HepG2 (cell line): Measurements from ENCODE around the gene HCK. TPM values are rescaled to one million over a fixed set of nuclear protein-coding genes. Genes with fewer than 3 reads are reported as not detected.
A peak's percentile ranks its signal among the peaks of the same experiment; 100 is the strongest.

Experiments used
- ATAC-seq: fragments of 200-7000 bp; cut with Tn5 transposase; 3 replicates; pipeline ENCODE4 v1.9.1; 2020; ENCODE audit warnings: mild to moderate bottlenecking, moderate library complexity
- BruUV-seq: library from RNA; stranded (reverse); fragments of 400-500 nt; replicated peaks from 2 replicates; lab custom pipeline; 2021; lab: Mats Ljungman, UMichigan
- CTCF ChIA-PET: fragments of 300-600 bp; formaldehyde crosslinking; extraction: SDS; loops from one replicate; lab custom pipeline; 2021; ENCODE audit warnings: low total read pairs, inconsistent platforms, low intra/inter-chr PET ratio; lab: Yijun Ruan, JAX
- POLR2A ChIA-PET: fragments of 350-600 bp; sonication (Branson Sonifier 250); formaldehyde crosslinking; loops from one replicate; lab custom pipeline; 2020; ENCODE audit warnings: antibody characterized with exemption, inconsistent platforms; lab: Yijun Ruan, JAX
- DNase-seq: peaks from one replicate; pipeline ENCODE4 v3.0.0-alpha.2; 2015; ENCODE audit warnings: low spot score
- FAIRE-seq: peaks from 3 replicates; lab custom pipeline; 2011; peaks lifted over from hg19 to GRCh38; lab: Jason Lieb, UNC
- H2AFZ ChIP-seq: one replicate; pipeline ENCODE4 v1.6.1; 2011; ENCODE audit warnings: low read length, inconsistent platforms
- H3K27ac ChIP-seq: fragments of 300-600 bp; 3 replicates; pipeline ENCODE4 v1.8.0; 2011; ENCODE audit warnings: mixed run types, mild to moderate bottlenecking, mixed read lengths, low read length, inconsistent platforms; ENCODE audit not compliant: insufficient read depth; ENCODE audit errors: extremely low read length
- H3K27me3 ChIP-seq, 2 experiments: fragments of 200-600 bp in 1 of 2; 2 replicates in 1 of 2; 3 replicates in 1 of 2; pipeline versions ENCODE4 v1.6.0 to v1.8.0; 2011; ENCODE audit warnings: low read length in 2 of 2, mild to moderate bottlenecking in 2 of 2, moderate library complexity in 2 of 2, inconsistent platforms in 1 of 2; ENCODE audit not compliant: insufficient read depth in 2 of 2, control insufficient read depth in 1 of 2
- H3K36me3 ChIP-seq, 2 experiments: fragments of 200-600 bp in 1 of 2; replicated peaks in 1 of 2; 2 replicates in 1 of 2; 3 replicates in 1 of 2; pipeline versions ENCODE4 v1.5.1 to v1.8.0; 2011; ENCODE audit warnings: low read length in 2 of 2, inconsistent platforms in 1 of 2; ENCODE audit not compliant: insufficient read depth in 2 of 2, control insufficient read depth in 1 of 2
- H3K4me1 ChIP-seq: 2 replicates; pipeline ENCODE4 v1.5.1; 2012; ENCODE audit warnings: low read length, inconsistent platforms; ENCODE audit not compliant: insufficient read depth
- H3K4me2 ChIP-seq: 2 replicates; pipeline ENCODE4 v1.6.0; 2011; ENCODE audit warnings: low read depth, low read length, inconsistent platforms
- H3K4me3 ChIP-seq, 3 experiments: fragments of 200-600 bp in 1 of 3; sonication (generic), shearing (Covaris generic) in 1 of 3; replicated peaks in 1 of 3; 2 replicates each; pipeline ENCODE4 v1.5.1; 2011 to 2016; ENCODE audit warnings: low read length in 3 of 3, inconsistent platforms in 2 of 3, low read depth in 2 of 3, mild to moderate bottlenecking in 2 of 3, control low read depth in 1 of 3, mixed read lengths in 1 of 3; ENCODE audit not compliant: insufficient read depth in 1 of 3
- H3K79me2 ChIP-seq: one replicate; pipeline ENCODE4 v1.6.1; 2011; ENCODE audit warnings: low read length, inconsistent platforms; ENCODE audit not compliant: insufficient read depth
- H3K9ac ChIP-seq: 2 replicates; pipeline ENCODE4 v1.6.0; 2011; ENCODE audit warnings: mild to moderate bottlenecking, low read depth, low read length, inconsistent platforms; ENCODE audit not compliant: insufficient read depth
- H3K9me3 ChIP-seq: 2 replicates; pipeline ENCODE4 v1.5.1; 2012; ENCODE audit warnings: mild to moderate bottlenecking, low read length
- H4K20me1 ChIP-seq: 2 replicates; pipeline ENCODE4 v1.6.0; 2011; ENCODE audit warnings: inconsistent platforms, mild to moderate bottlenecking, low read length, moderate library complexity; ENCODE audit not compliant: insufficient read depth
- AGO2 ChIP-seq: fragments of 200-400 bp; formaldehyde crosslinking; optimal IDR thresholded peaks from 2 replicates; pipeline ENCODE3; 2017; ENCODE audit warnings: mild to moderate bottlenecking, low read depth, low read length, moderate library complexity
- CEBPB ChIP-seq: IDR thresholded peaks from 2 replicates; pipeline ENCODE4 v1.6.1; 2011; ENCODE audit warnings: low read depth, low read length, improper control_type of control experiment, borderline replicate concordance
- MTA1 ChIP-seq: sonication (generic); formaldehyde crosslinking; IDR thresholded peaks from 2 replicates; pipeline ENCODE4 v1.4.0; 2020; ENCODE audit warnings: missing genetic modification reagents, mild to moderate bottlenecking, borderline replicate concordance
- NCOR1 ChIP-seq: fragments of 200-600 bp; sonication (generic); IDR thresholded peaks from 2 replicates; pipeline ENCODE4 v1.7.0; 2017; ENCODE audit warnings: antibody characterized with exemption, low read length, borderline replicate concordance
- NRL ChIP-seq: sonication (generic); formaldehyde crosslinking; IDR thresholded peaks from 2 replicates; pipeline ENCODE4 v1.5.0; 2020; ENCODE audit warnings: missing genetic modification reagents, mild to moderate bottlenecking, moderate library complexity, borderline replicate concordance
- POGZ ChIP-seq: sonication (generic); formaldehyde crosslinking; IDR thresholded peaks from 2 replicates; pipeline ENCODE4 v1.4.0; 2020; ENCODE audit warnings: mild to moderate bottlenecking, missing genetic modification reagents
- SNAPC2 ChIP-seq: sonication (generic); formaldehyde crosslinking; IDR thresholded peaks from 2 replicates; pipeline ENCODE4 v1.8.1; 2022; ENCODE audit warnings: mild to moderate bottlenecking, missing genetic modification reagents
- SP4 ChIP-seq: sonication (generic); formaldehyde crosslinking; IDR thresholded peaks from 2 replicates; pipeline ENCODE4 v1.8.1; 2023; ENCODE audit warnings: mild to moderate bottlenecking, missing genetic modification reagents
- ZNF224 ChIP-seq: sonication (generic); formaldehyde crosslinking; IDR thresholded peaks from 2 replicates; pipeline ENCODE4 v1.5.0; 2020; ENCODE audit warnings: mild to moderate bottlenecking, missing genetic modification reagents
- ZNF281 ChIP-seq: sonication (generic); formaldehyde crosslinking; IDR thresholded peaks from 2 replicates; pipeline ENCODE4 v1.4.0; 2020; ENCODE audit warnings: missing genetic modification reagents, borderline replicate concordance
- ZNF407 ChIP-seq: sonication (generic); formaldehyde crosslinking; IDR thresholded peaks from one replicate; pipeline ENCODE4 v1.5.1; 2020; ENCODE audit warnings: mild to moderate bottlenecking, missing genetic modification reagents; ENCODE audit errors: not compliant biosample characterization
- ZNF547 ChIP-seq: sonication (generic); formaldehyde crosslinking; IDR thresholded peaks from 2 replicates; pipeline ENCODE4 v1.5.1; 2020; ENCODE audit warnings: mild to moderate bottlenecking, missing genetic modification reagents
- WGBS: methylation state at CpG from one replicate; pipeline ENCODE4 v1.1.6; 2017; ENCODE audit warnings: low lambda C conversion rate; 5-methylcytosine and 5-hydroxymethylcytosine counted together
- in situ Hi-C: cut with HindIII; loops from 2 replicates; pipeline ENCODE4 v1.10.0; 2017; ENCODE audit warnings: low pct_unique_long_range_greater_than_20kb; ENCODE audit not compliant: extremely low pct_ligation_motif_present
- intact Hi-C: fragments of 100-400 bp; cut with micrococcal nuclease; formaldehyde crosslinking; loops from one replicate; pipeline ENCODE4 v1.10.0; 2022; ENCODE audit not compliant: unreplicated experiment
- polyA plus RNA-seq, 8 experiments: library from polyadenylated mRNA; depleted of rRNA in 3 of 8; stranded (reverse) in 7 of 8; unstranded in 1 of 8; fragments of >200 nt; fragmentation: Illumina TruSeq in 4 of 8; extraction: Trizol in 4 of 8; gene quantifications; 2 replicates each; pipeline versions ENCODE4 v1.2.1 to v1.2.3, GENCODE V29; 2011 to 2016; ENCODE audit warnings: low read depth in 4 of 8, missing spikeins in 1 of 8, mixed read lengths in 1 of 8; ENCODE audit not compliant: insufficient read depth in 1 of 8
- total RNA-seq, 5 experiments: library from RNA; depleted of rRNA; stranded (reverse); fragments of >200 nt; fragmentation: Illumina TruSeq; extraction: Trizol; gene quantifications; 2 replicates each; pipeline ENCODE4 v1.2.3, GENCODE V29; 2016; ENCODE audit warnings: low read depth in 1 of 5

Gene HCK
- total and polyA plus RNA-seq, 2 of the 13 experiments (the other 11 are each of a cell fraction or from before 2014, with no cell fraction given) = 0.04 TPM; not detected in 1

- no peaks in the 10 kb centered on the region for H3K27me3 ChIP-seq
- H3K9me3 ChIP-seq = no peaks in the 10 kb centered on the region
- ATAC-seq = no peak
- H3K4me2 ChIP-seq = no peak overlapping the region
- H3K4me1 ChIP-seq = peaks cover 35% of the 10 kb centered on the region
- intact Hi-C loops = no loop called here
- no peaks in the 10 kb centered on the region for H3K79me2 ChIP-seq
- FAIRE-seq = no peak
- H4K20me1 ChIP-seq = no peaks in the 10 kb centered on the region
- in situ Hi-C loops = no loop called here
- H3K9ac ChIP-seq = no peak overlapping the region
- ChIA-PET POLR2A (interaction anchor here (1.7 kb wide), 1 partner anchor 14 kb away, joined by 4 read pairs; no protein-coding TSS in a partner anchor), CTCF (no interaction called here)
- H2AFZ ChIP-seq = no peak overlapping the region
- BruUV-seq = no TSS peak
- DNase-seq = no peak
- WGBS = 98% methylated on average over 10 of the region's 10 CpGs
- H3K27ac ChIP-seq = no peak overlapping the region
- H3K36me3 ChIP-seq = peaks cover 39 to 86% of the 10 kb centered on the region in 2 experiments
- no peak overlapping the region for H3K4me3 ChIP-seq
- TF ChIP-seq ZNF407 (CRISPR knock-in tag) = peak; percentile 37
- no peak for TF ChIP-seq ZNF547 (CRISPR knock-in tag)
- TF ChIP-seq MTA1 (CRISPR knock-in tag) = 0 out of 2 replicates have a peak, but pooled peaks have one; percentile 7
- no peak for TF ChIP-seq NCOR1
- no peak for TF ChIP-seq NRL
- peak; percentile 66 for TF ChIP-seq AGO2
- TF ChIP-seq CEBPB = no peak
- no peak for TF ChIP-seq ZNF281
- TF ChIP-seq ZNF224 (CRISPR knock-in tag) = no peak
- TF ChIP-seq POGZ (CRISPR knock-in tag) = no peak
- TF ChIP-seq SP4 = no peak
- TF ChIP-seq SNAPC2 = no peak
These were observed 98.3 kb downstream of the HCK start for GRCh38 chr20:32150291-32150848.
